Left cardiac atrium (tissue), 4 donors: ENCODE measurements around the gene SUCLG2. TPM values are rescaled to one million over a fixed set of nuclear protein-coding genes. Genes with fewer than 3 reads are reported as not detected.
"Not testable (repeated sequence)": the region's sequence is repeated elsewhere in the genome, so short reads cannot be mapped to it uniquely, and the experiment has no call there.

Experiments
- ATAC-seq, 2 donors: fragments of 200-7000 bp; cut with Tn5 transposase; one replicate each; pipeline ENCODE4 v1.9.1; 2020; ENCODE audit warnings: mild to moderate bottlenecking in 2 of 2, moderate library complexity in 2 of 2
- DNase-seq: peaks from one replicate; pipeline ENCODE4 v3.0.0-alpha.2; 2020
- intact Hi-C, 2 donors: fragments of 100-400 bp; cut with DNase I; formaldehyde crosslinking; loops; one replicate each; pipeline versions ENCODE4 v1.14.1 to v1.15.1; 2022 to 2023
- total RNA-seq, 2 donors: library from RNA; stranded (reverse); fragmentation: NEBNext Ultra II Directional; extraction: Animal tissue kit (Norgen Biotek cat#: 25700); gene quantifications; one replicate each; pipeline ENCODE4 v1.2.1, GENCODE V29; 2021
- donor health status: DM: no; HTN: yes; CAD: no.
- donor health status: DM: no; HTN: yes; CAD: no; lungs with severe emphysema.
- donor health status: DM: yes; HTN: yes; CAD: no.
- donor health status: Dilated cardiomyopathy.

The SUCLG2 gene
- total RNA-seq, 2 donors from 2014 or later = 74.6 to 82.8 TPM

- ATAC-seq = no peak
- intact Hi-C loops = no loop called here
- no peak for DNase-seq
Observed at GRCh38 chr3:67580430-67581000, 73.9 kb downstream of the SUCLG2 start.

GRCh38 chr3:67578416-67578815 is 76.0 kb downstream of the SUCLG2 start:
- ATAC-seq = no peak
- DNase-seq = no peak
- intact Hi-C loops = no loop called here

GRCh38 chr3:67576441-67576840 is 78.0 kb downstream of the SUCLG2 start:
- DNase-seq = no peak
- intact Hi-C loops = no loop called here
- ATAC-seq = no peak

- DNase-seq (no peak), ATAC-seq (no peak)
- intact Hi-C loops = no loop called here
Observed at GRCh38 chr3:67569324-67569723, 85.1 kb downstream of the SUCLG2 start.

- no peak for DNase-seq
- intact Hi-C loops = no loop called here
- ATAC-seq = no peak
Observed at GRCh38 chr3:67567893-67568292, 86.5 kb downstream of the SUCLG2 start.

GRCh38 chr3:67564973-67565372 is 89.4 kb downstream of the SUCLG2 start:
- no peak for ATAC-seq
- DNase-seq = no peak
- intact Hi-C loops = no loop called here

- intact Hi-C loops = no loop called here
- DNase-seq (no peak), ATAC-seq (no peak)
Observed at GRCh38 chr3:67564008-67564407, 90.4 kb downstream of the SUCLG2 start.

GRCh38 chr3:67561667-67562394 is 92.6 kb downstream of the SUCLG2 start:
- ATAC-seq (no peak), DNase-seq (no peak)
- intact Hi-C loops = no loop called here

- DNase-seq = no peak
Observed at GRCh38 chr3:67561266-67561665, 93.1 kb downstream of the SUCLG2 start.

GRCh38 chr3:67559029-67559605 is 95.3 kb downstream of the SUCLG2 start:
- ATAC-seq (no peak), DNase-seq (no peak)
- intact Hi-C loops = no loop called here

More at GRCh38 chr3:67561266-67561665, 93.1 kb downstream of the SUCLG2 start:
- intact Hi-C loops = no loop called here
- no peak for ATAC-seq

- intact Hi-C loops = no loop called here
- DNase-seq = no peak
Observed at GRCh38 chr3:67558426-67558825, 96.0 kb downstream of the SUCLG2 start.

GRCh38 chr3:67557848-67558355 is 96.5 kb downstream of the SUCLG2 start:
- intact Hi-C loops = no loop called here
- DNase-seq = no peak
- ATAC-seq = no peak

More at GRCh38 chr3:67558426-67558825, 96.0 kb downstream of the SUCLG2 start:
- no peak for ATAC-seq

GRCh38 chr3:67551361-67552016 is 102.9 kb downstream of the SUCLG2 start:
- ATAC-seq (no peak), DNase-seq (no peak)
- intact Hi-C loops = no loop called here

- DNase-seq = no peak
- intact Hi-C loops = no loop called here
- no peak for ATAC-seq
Observed at GRCh38 chr3:67550541-67550940, 103.9 kb downstream of the SUCLG2 start.

GRCh38 chr3:67542502-67543250 is 111.7 kb downstream of the SUCLG2 start:
- intact Hi-C loops, ATAC-seq, DNase-seq: not testable (repeated sequence)

- intact Hi-C loops = no loop called here
- ATAC-seq (no peak), DNase-seq (no peak)
Observed at GRCh38 chr3:67540198-67540894, 114.1 kb downstream of the SUCLG2 start.

- DNase-seq, ATAC-seq, intact Hi-C loops: not testable (repeated sequence)
Observed at GRCh38 chr3:67537203-67537602, 117.2 kb downstream of the SUCLG2 start.

- ATAC-seq (no peak), DNase-seq (no peak)
- intact Hi-C loops = no loop called here
Observed at GRCh38 chr3:67535006-67535405, 119.4 kb downstream of the SUCLG2 start.

GRCh38 chr3:67534594-67534993 is 119.8 kb downstream of the SUCLG2 start:
- ATAC-seq (no peak), DNase-seq (no peak)
- intact Hi-C loops = no loop called here
